Measurements from ENCODE around the gene ZNF474.

ZNF474 gene

DNA sequence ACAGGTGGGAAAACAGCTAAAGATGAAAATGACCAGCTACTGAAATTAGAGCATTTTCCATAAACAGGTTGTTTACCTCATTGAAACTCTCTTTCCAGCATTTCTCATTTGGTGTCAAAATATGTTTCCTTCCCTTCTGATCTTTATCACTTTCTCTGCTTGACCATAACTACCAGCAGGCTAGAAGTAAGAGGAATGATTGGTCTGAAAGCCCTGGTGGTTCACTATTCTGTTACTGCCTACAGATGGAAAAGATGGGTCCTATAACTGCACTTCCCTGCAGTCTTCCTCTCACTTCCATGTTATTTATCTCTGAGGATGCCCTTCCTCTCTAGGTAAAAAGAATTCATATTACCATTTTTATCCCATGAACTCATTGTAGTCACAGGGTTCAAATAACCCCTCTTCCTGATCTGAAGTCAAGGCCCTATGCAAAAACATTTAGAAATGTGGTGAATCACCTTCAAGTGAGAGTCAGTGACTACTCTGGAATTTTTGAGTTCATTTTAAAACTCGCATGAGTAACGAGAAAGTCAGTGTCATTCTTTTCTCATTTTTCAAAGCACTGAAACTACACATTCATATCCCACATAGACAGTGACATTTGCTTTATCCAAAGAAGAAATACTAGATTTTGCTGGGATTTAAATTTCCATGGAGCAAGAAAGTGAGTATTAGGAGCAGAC lies 51.7 kb downstream of the ZNF474 start:
- no peak for DNase-seq (ENCODE audit: low read depth in 2 of 2)

DNA sequence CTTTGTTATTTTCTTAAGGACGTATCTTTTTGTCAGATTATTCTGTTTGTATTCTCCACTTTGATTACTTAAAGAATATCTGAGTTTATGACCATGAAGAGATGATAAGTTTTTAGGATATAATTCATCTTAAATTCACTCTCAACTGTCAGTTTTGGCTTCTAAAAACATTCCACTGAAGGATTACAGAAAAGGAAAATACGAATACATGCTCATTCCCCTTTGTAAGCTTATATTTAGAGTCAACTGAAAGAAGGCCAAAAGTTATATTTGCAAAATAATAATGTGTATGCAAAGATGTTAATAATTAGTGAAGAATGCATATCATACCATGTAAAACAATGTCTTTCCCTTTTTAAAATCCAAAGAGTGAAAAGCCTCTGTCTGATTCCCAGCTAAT lies 52.5 kb downstream of the ZNF474 start:
- no peak for DNase-seq (ENCODE audit: low read depth in 2 of 2)

DNA sequence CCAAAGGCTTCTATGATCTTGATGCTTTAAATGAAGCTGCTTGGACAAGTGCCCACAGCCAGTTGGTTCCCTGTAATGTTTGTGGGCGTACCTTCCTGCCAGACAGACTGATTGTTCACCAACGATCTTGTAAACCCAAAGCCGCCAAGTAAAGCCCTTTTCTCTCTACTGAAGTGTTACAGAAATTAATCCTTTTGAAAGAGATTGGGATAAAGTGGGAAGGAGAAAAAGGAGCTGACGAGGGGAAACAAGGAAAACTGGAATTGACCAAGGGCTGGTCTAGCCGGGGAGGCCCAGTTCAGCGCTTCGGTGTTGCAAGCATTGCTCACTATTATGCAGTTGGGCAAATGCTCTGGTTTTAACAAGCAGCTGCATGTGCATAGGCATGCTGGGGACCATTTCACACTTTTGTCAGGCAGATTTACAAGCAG lies 53.2 kb downstream of the ZNF474 start:
- no peak for DNase-seq (ENCODE audit: low read depth in 2 of 2)

DNA sequence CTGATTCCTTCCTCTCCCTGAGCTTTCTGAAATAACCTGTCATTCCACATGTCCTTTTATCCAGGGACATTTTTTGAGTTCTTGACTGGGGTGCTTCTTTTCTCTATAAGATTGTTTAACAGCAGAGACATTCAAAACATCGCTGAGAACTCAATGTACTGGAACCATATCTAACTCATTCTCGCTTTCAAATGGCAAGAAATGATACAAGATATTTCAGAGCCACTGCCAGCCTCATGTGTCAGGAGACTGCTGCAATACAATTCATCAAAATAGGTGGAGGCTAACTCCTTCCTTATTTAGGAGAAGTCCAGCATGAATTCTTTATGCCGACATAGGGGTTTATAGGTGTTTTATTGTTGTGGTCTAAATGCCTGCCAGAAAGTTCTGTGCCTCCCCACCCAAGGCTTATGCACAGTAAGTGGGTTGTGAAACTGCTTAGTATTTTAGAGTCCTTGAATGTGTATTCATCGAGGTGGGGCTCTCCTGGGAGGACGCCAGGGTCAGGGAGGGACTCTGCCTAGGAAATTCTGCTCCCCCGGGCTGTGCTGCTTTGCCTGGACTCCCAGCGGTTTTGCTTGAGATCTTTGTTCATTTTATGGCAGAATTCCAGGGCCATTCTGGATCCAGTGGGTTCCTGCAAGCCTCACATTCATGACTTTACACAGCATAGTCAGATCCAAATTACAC lies 53.9 kb downstream of the ZNF474 start:
- no peak for DNase-seq (ENCODE audit: low read depth in 2 of 2)

- DNase-seq (ENCODE audit: low read depth in 2 of 2): no peak
These were observed 54.4 kb downstream of the ZNF474 start for GRCh38 chr5:122183788-122184170.

GRCh38 chr5:122184676-122185255 lies 55.4 kb downstream of the ZNF474 start:
- no peak for DNase-seq (ENCODE audit: low read depth in 2 of 2)

DNA sequence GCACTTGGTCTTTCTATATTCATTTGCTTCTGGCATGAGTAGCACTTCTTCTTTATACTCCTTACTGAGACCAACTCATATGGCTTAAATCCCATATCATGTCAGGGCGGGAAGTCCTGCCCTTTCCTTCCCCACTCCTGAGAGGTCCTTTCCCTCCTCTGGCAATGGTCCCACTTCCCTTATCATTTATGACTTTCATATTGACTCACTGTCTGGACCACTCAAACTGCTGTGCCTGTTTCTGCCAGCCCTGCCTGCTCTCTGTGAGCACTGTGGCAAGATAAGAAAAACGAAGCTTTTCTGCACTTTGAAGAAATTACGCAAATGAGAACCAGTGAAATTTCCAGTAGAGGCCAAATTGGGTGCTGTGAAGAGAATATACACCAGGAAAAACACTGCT lies 58.1 kb downstream of the ZNF474 start:
- no peak for DNase-seq (ENCODE audit: low read depth in 2 of 2)

DNA sequence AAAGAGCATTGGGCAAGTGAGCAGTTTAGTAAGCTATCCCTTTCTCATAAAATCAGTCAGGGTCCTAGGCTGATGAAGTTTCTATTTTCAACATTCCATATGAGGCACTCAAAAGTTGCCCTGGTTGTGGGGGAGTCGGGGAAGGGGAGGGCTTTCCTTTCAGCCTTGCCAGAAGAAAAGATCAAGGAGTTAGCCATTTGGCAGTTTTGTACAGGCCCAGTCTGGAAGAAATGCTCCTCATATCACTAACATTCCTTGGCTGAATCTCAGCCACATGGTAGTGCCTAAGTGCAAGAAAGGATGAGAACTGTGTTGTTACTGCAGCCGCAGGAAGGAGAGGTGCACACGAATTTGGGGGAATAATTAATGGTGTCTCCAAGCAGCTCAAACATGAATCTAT lies 60.8 kb downstream of the ZNF474 start:
- no peak for DNase-seq (ENCODE audit: low read depth in 2 of 2)

DNA sequence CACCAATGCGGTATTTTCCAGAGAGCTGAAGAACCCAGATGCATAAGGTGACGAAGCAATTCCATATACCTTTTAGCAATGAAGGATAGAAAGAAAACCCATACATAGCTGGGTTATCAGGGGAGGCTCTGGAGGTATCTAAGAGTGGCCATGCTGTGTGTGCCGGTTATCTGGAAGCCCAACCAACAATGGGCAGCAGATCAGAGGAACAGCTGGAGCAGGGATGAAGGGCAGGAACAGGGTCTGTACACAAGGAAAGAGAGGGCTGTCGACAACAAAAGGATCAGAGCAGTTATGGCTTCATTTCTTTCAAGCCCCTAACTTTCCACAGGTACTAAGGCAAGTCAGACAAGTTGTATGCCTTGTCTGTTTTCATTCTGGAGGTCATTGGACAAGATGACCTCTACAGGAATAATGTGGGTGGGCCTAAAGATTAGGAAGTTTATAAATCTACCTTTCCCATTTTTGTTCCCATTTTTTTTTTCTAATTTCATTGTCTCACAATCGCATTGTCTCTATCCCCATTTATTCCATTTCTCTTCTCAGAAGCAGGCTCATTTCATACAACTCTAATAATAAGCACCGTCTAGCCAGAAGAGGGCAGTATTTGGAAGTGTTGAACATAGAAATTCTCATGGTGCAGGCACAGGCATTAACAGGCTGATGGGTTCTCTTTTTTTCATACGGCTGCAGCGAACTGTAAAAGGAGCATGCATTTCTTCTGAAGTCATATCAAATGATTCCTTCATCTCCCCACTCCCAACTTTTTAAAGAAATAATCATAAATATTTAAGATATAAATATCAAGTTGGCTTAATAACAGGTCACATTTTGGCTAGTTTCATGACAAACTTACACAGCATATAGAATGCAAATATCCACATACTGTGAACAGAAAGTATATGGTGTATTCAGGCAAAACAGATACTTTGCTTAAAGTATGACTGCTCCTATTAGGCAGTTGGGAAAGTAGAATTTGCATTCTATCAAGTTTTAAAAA lies 63.5 kb downstream of the ZNF474 start:
- no peak for DNase-seq (ENCODE audit: low read depth in 2 of 2)

DNA sequence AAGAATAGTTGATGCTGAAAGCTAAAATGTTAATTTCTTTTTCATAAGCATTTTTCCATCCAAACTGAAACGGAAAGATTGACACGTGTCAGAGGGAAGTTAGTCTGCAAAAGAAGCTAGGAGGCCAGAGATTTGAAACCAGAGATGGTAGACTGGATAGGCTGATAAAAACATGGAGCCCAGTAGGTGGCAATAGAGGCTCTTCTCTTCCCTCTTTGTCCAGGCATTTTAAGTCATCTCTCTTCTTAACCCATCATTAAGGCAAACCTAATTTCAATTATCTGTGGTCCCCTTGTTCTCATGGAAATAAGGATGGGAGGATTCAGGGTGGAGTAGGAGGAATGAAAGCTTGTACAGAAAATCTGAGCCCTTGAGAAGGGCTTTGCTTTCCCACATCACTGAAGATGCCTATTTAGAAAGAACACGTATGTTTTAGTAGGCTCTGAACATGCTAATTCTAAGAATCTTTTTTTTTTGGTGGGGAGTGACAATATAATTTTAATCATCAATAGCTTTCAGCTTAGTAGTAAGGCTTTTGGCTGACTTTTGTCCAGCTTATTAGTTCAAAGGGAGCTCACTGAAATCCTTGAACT lies 66.6 kb downstream of the ZNF474 start:
- no peak for DNase-seq (ENCODE audit: low read depth in 2 of 2)

DNA sequence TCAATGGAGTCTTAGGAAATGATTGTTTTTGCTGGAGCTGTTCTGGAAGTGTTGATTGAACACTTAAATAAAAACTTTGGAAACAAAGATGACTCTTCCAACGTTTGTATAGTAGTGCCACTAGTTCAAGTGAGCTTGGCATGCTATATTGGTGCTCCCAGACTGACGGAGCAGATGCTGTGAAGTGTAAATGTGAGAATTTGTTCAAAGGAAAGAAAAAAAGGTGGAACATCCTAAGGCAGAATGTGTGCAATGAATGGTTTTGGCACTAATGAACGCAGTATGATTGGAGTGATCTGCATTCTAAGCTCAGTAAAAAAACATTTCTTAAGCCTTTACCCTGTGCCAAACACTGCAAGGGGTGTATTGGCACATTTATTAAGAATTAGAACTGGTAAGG lies 69.8 kb downstream of the ZNF474 start:
- DNase-seq (ENCODE audit: low read depth in 2 of 2): no peak

DNA sequence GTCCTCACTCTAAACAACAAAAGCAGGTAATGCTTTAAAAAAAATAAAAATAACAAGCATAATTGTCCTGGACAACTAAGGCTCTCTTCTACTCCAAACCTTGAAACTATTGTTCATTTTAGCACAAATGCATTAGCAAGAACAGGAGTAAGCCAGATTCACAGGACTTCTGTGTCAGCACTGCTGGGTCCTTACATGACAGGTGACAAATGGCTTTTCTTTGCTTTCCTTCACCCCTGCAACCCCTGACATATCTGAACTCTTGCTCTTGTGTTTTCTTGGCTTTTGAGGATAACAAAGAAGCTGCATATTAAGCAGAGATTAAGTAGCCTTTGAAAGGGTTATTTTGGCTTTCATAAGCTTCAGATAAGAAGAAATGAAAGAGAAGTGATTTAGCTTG lies 71.1 kb downstream of the ZNF474 start:
- DNase-seq (ENCODE audit: low read depth in 2 of 2): no peak

GRCh38 chr5:122200865-122201264 lies 71.5 kb downstream of the ZNF474 start:
- DNase-seq (ENCODE audit: low read depth in 2 of 2): no peak

DNA sequence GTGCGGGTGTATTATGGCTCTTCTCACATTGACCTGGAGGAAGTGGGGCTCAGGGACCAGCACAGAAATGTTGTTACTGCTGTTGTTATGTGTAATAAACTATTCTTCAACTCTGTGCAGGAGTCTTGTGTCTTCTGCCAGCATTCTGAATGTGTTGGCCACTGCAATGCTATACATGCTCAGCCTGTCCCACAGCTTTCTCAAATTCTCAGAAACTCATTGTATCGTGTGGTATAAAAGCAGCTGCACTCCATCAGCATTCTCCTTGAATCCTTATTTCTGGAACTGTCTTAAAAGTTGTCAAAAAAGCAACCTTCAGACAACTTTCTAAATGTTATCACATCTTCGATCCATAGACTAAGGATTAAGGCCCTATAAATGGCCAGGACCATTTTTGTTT lies 72.0 kb downstream of the ZNF474 start:
- no peak for DNase-seq (ENCODE audit: low read depth in 2 of 2)

DNA sequence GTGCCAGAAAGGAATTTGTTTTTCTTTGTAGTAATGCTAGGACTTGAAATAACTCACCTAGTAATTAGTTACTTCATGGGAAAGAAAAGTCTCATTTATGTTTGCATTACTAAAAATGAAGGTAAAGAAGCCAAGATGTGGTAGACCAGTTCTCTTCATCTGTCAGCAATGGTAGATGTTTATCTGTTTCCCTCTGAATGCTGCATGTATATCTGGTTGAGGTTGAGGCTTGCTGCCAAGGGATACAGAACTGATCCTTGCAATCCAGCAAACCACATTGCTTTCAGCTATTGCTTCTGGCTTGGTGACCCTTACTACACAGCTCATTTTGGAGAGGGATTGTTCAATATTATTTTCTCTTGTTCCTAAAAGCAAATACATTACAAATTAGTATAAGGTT lies 73.6 kb downstream of the ZNF474 start:
- no peak for DNase-seq (ENCODE audit: low read depth in 2 of 2)
